HepG2 (cell line): ENCODE data around the gene SLC39A1. TPM values are rescaled to one million over a fixed set of nuclear protein-coding genes. Genes with fewer than 3 reads are reported as not detected.

Experiments
- FOXP1 ChIP-seq, 2 experiments: fragments of 450-650 bp in 1 of 2; IDR thresholded peaks; 2 replicates each; pipeline ENCODE4 v1.6.1; 2017 to 2018; ENCODE audit warnings: antibody characterized with exemption in 1 of 2
- ISX ChIP-seq: sonication (generic); formaldehyde crosslinking; conservative IDR thresholded peaks from 2 replicates; pipeline ENCODE4 v1.5.0; 2020; ENCODE audit warnings: missing genetic modification reagents
- NFKB2 ChIP-seq: sonication (generic); formaldehyde crosslinking; IDR thresholded peaks from 2 replicates; pipeline ENCODE4 v1.4.0; 2020; ENCODE audit warnings: missing genetic modification reagents, borderline replicate concordance
- PHF8 ChIP-seq: sonication (generic); formaldehyde crosslinking; IDR thresholded peaks from 2 replicates; pipeline ENCODE4 v1.5.0; 2020; ENCODE audit warnings: missing genetic modification reagents
- PRMT3 ChIP-seq: sonication (generic); formaldehyde crosslinking; IDR thresholded peaks from 2 replicates; pipeline ENCODE4 v1.8.1; 2022; ENCODE audit warnings: low read depth, mild to moderate bottlenecking, moderate library complexity, missing genetic modification reagents, borderline replicate concordance
- RAD51 ChIP-seq: fragments of 450-650 bp; IDR thresholded peaks from 2 replicates; pipeline ENCODE4 v1.6.1; 2016; ENCODE audit warnings: borderline replicate concordance
- TOE1 ChIP-seq: sonication (generic); formaldehyde crosslinking; IDR thresholded peaks from 2 replicates; pipeline ENCODE4 v1.4.0; 2020; ENCODE audit warnings: mild to moderate bottlenecking, missing genetic modification reagents
- TRIM22 ChIP-seq: fragments of 450-650 bp; IDR thresholded peaks from 2 replicates; pipeline ENCODE4 v1.6.1; 2017
- ZNF24 ChIP-seq: fragments of 450-650 bp; IDR thresholded peaks from 2 replicates; pipeline ENCODE4 v1.6.1; 2017; ENCODE audit warnings: antibody characterized with exemption, mild to moderate bottlenecking
- ZNF263 ChIP-seq: sonication (generic); formaldehyde crosslinking; IDR thresholded peaks from 2 replicates; pipeline ENCODE4 v1.4.0; 2020; ENCODE audit warnings: missing genetic modification reagents
- ZNF614 ChIP-seq: IDR thresholded peaks from 2 replicates; pipeline ENCODE4 v1.6.1; 2018; ENCODE audit warnings: missing biosample characterization, missing genetic modification reagents, inconsistent platforms, borderline replicate concordance
- ZNF703 ChIP-seq: sonication (generic); formaldehyde crosslinking; IDR thresholded peaks from 2 replicates; pipeline ENCODE4 v1.5.1; 2020; ENCODE audit warnings: missing genetic modification reagents, mild to moderate bottlenecking, moderate library complexity, borderline replicate concordance
- ZSCAN12 ChIP-seq: sonication (generic); formaldehyde crosslinking; IDR thresholded peaks from 2 replicates; pipeline ENCODE4 v1.9.0; 2021; ENCODE audit warnings: mild to moderate bottlenecking, missing genetic modification reagents
- ZSCAN21 ChIP-seq: sonication (generic); formaldehyde crosslinking; IDR thresholded peaks from 2 replicates; pipeline ENCODE4 v1.8.0; 2022; ENCODE audit warnings: mild to moderate bottlenecking, missing genetic modification reagents, moderate library complexity, borderline replicate concordance
- polyA plus RNA-seq, 8 experiments: library from polyadenylated mRNA; depleted of rRNA in 3 of 8; stranded (reverse) in 7 of 8; unstranded in 1 of 8; fragments of >200 nt; fragmentation: Illumina TruSeq in 4 of 8; extraction: Trizol in 4 of 8; gene quantifications; 2 replicates each; pipeline versions ENCODE4 v1.2.1 to v1.2.3, GENCODE V29; 2011 to 2016; ENCODE audit warnings: low read depth in 4 of 8, missing spikeins in 1 of 8, mixed read lengths in 1 of 8; ENCODE audit not compliant: insufficient read depth in 1 of 8
- total RNA-seq, 5 experiments: library from RNA; depleted of rRNA; stranded (reverse); fragments of >200 nt; fragmentation: Illumina TruSeq; extraction: Trizol; gene quantifications; 2 replicates each; pipeline ENCODE4 v1.2.3, GENCODE V29; 2016; ENCODE audit warnings: low read depth in 1 of 5
- TF ChIP-seq, protein P1 (sequence below): sonication (generic); formaldehyde crosslinking; IDR thresholded peaks from 2 replicates; pipeline ENCODE4 v1.5.1; 2020; ENCODE audit warnings: missing genetic modification reagents, mild to moderate bottlenecking, borderline replicate concordance
- TF ChIP-seq, protein P2 (sequence below): sonication (generic); formaldehyde crosslinking; IDR thresholded peaks from 2 replicates; pipeline ENCODE4 v1.5.1; 2020; ENCODE audit warnings: missing genetic modification reagents, mild to moderate bottlenecking, borderline replicate concordance
- TF ChIP-seq, protein P3 (sequence below): sonication (generic); formaldehyde crosslinking; IDR thresholded peaks from 2 replicates; pipeline ENCODE4 v1.4.0; 2020; ENCODE audit warnings: missing genetic modification reagents, mild to moderate bottlenecking, borderline replicate concordance
- TF ChIP-seq, protein P4 (sequence below): sonication (generic); formaldehyde crosslinking; IDR thresholded peaks from 2 replicates; pipeline ENCODE4 v1.5.0; 2020; ENCODE audit warnings: mild to moderate bottlenecking, missing genetic modification reagents

SLC39A1 gene
- total and polyA plus RNA-seq, 2 of the 13 experiments (the other 11 are each of a cell fraction or from before 2014, with no cell fraction given), result 71.2 to 78.4 TPM

GRCh38 chr1:153963030-153963849 is at the start of gene SLC39A1 (continued):
- TF ChIP-seq RAD51 (no peak), FOXP1 (IDR thresholded peaks at IDR 0.05) (no peak), FOXP1 (CRISPR knock-in tag; IDR thresholded peaks at IDR 0.05) (no peak), ZNF614 (CRISPR knock-in tag) (no peak), PHF8 (peak; percentile 52; the same call in 1 of the 2 replicates), TRIM22 (no peak), ZSCAN21 (no peak), ISX (CRISPR knock-in tag) (no peak), TOE1 (CRISPR knock-in tag) (no peak), ZSCAN12 (CRISPR knock-in tag) (no peak), PRMT3 (CRISPR knock-in tag) (no peak), ZNF703 (no peak), ZNF24 (no peak), NFKB2 (CRISPR knock-in tag) (peak; percentile 64; the same call in 1 of the 2 replicates), ZNF263 (CRISPR knock-in tag) (peak; percentile 45)
- TF ChIP-seq, protein P1, sequence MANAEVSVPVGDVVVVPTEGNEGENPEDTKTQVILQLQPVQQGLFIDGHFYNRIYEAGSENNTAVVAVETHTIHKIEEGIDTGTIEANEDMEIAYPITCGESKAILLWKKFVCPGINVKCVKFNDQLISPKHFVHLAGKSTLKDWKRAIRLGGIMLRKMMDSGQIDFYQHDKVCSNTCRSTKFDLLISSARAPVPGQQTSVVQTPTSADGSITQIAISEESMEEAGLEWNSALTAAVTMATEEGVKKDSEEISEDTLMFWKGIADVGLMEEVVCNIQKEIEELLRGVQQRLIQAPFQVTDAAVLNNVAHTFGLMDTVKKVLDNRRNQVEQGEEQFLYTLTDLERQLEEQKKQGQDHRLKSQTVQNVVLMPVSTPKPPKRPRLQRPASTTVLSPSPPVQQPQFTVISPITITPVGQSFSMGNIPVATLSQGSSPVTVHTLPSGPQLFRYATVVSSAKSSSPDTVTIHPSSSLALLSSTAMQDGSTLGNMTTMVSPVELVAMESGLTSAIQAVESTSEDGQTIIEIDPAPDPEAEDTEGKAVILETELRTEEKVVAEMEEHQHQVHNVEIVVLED (CRISPR knock-in tag), result no peak
- TF ChIP-seq, protein P2, sequence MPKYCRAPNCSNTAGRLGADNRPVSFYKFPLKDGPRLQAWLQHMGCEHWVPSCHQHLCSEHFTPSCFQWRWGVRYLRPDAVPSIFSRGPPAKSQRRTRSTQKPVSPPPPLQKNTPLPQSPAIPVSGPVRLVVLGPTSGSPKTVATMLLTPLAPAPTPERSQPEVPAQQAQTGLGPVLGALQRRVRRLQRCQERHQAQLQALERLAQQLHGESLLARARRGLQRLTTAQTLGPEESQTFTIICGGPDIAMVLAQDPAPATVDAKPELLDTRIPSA, result no peak
- TF ChIP-seq, protein P3, sequence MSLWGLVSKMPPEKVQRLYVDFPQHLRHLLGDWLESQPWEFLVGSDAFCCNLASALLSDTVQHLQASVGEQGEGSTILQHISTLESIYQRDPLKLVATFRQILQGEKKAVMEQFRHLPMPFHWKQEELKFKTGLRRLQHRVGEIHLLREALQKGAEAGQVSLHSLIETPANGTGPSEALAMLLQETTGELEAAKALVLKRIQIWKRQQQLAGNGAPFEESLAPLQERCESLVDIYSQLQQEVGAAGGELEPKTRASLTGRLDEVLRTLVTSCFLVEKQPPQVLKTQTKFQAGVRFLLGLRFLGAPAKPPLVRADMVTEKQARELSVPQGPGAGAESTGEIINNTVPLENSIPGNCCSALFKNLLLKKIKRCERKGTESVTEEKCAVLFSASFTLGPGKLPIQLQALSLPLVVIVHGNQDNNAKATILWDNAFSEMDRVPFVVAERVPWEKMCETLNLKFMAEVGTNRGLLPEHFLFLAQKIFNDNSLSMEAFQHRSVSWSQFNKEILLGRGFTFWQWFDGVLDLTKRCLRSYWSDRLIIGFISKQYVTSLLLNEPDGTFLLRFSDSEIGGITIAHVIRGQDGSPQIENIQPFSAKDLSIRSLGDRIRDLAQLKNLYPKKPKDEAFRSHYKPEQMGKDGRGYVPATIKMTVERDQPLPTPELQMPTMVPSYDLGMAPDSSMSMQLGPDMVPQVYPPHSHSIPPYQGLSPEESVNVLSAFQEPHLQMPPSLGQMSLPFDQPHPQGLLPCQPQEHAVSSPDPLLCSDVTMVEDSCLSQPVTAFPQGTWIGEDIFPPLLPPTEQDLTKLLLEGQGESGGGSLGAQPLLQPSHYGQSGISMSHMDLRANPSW (CRISPR knock-in tag), result no peak; the same call in 1 of the 2 replicates
- TF ChIP-seq, protein P4, sequence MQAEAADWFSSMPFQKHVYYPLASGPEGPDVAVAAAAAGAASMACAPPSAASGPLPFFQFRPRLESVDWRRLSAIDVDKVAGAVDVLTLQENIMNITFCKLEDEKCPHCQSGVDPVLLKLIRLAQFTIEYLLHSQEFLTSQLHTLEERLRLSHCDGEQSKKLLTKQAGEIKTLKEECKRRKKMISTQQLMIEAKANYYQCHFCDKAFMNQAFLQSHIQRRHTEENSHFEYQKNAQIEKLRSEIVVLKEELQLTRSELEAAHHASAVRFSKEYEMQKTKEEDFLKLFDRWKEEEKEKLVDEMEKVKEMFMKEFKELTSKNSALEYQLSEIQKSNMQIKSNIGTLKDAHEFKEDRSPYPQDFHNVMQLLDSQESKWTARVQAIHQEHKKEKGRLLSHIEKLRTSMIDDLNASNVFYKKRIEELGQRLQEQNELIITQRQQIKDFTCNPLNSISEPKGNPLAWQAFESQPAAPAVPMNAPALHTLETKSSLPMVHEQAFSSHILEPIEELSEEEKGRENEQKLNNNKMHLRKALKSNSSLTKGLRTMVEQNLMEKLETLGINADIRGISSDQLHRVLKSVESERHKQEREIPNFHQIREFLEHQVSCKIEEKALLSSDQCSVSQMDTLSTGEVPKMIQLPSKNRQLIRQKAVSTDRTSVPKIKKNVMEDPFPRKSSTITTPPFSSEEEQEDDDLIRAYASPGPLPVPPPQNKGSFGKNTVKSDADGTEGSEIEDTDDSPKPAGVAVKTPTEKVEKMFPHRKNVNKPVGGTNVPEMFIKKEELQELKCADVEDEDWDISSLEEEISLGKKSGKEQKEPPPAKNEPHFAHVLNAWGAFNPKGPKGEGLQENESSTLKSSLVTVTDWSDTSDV (CRISPR knock-in tag), result no peak
